Left ventricle myocardium inferior (tissue), 1 donor: Measurements from ENCODE around the gene UBA1. TPM values are rescaled to one million over a fixed set of nuclear protein-coding genes. Genes with fewer than 3 reads are reported as not detected.

ENCODE experiments used
- DNase-seq: peaks from one replicate; pipeline ENCODE4 v3.0.0-alpha.2; 2020
- H3K27ac ChIP-seq: fragments of 200-600 bp; replicated peaks from 2 replicates; pipeline ENCODE4 v1.8.0; 2021
- H3K27me3 ChIP-seq: fragments of 200-600 bp; 2 replicates; pipeline ENCODE4 v1.8.0; 2021; ENCODE audit warnings: low read depth
- H3K36me3 ChIP-seq: fragments of 200-600 bp; 2 replicates; pipeline ENCODE4 v1.8.0; 2021
- H3K4me1 ChIP-seq: fragments of 200-600 bp; 2 replicates; pipeline ENCODE4 v1.8.0; 2021
- H3K4me3 ChIP-seq: fragments of 200-600 bp; 2 replicates; pipeline ENCODE4 v1.8.0; 2021; ENCODE audit warnings: mild to moderate bottlenecking, moderate library complexity
- H3K9me3 ChIP-seq: fragments of 200-600 bp; replicated peaks from 2 replicates; pipeline ENCODE4 v1.8.0; 2021
- CTCF ChIP-seq: fragments of 200-600 bp; IDR thresholded peaks from 2 replicates; pipeline ENCODE4 v1.8.0; 2021; ENCODE audit warnings: antibody characterized with exemption, mild to moderate bottlenecking, borderline replicate concordance
- intact Hi-C: fragments of 100-400 bp; cut with micrococcal nuclease; formaldehyde crosslinking; loops from one replicate; pipeline ENCODE4 v1.11.0; 2022
- total RNA-seq: library from RNA; stranded (reverse); fragmentation: NEBNext Ultra II Directional; extraction: Animal tissue kit (Norgen Biotek cat#: 25700); gene quantifications from one replicate; pipeline ENCODE4 v1.2.1, GENCODE V29; 2021
- donor health status: DM: no; HTN: yes; CAD: no; lungs with severe emphysema.

Gene UBA1
- total RNA-seq, 1 donor from 2014 or later, result 99.8 TPM

- H3K9me3 ChIP-seq, result no peaks in the 10 kb centered on the region
- no peak overlapping the region for H3K27ac ChIP-seq
- no peak overlapping the region for H3K4me3 ChIP-seq
- intact Hi-C loops, result no loop called here
- H3K4me1 ChIP-seq, result no peaks in the 10 kb centered on the region
- no peak for TF ChIP-seq CTCF
- DNase-seq, result no peak
- H3K36me3 ChIP-seq, result peaks cover 14% of the 10 kb centered on the region
- no peaks in the 10 kb centered on the region for H3K27me3 ChIP-seq
Observed at GRCh38 chrX:47158131-47158530, 35.5 kb upstream of the UBA1 start.

- Histone ChIP-seq H3K9me3 (no peaks in the 10 kb centered on the region), H3K27me3 (no peaks in the 10 kb centered on the region), H3K36me3 (peaks cover 14% of the 10 kb centered on the region), H3K4me1 (no peaks in the 10 kb centered on the region), H3K4me3 (no peak overlapping the region), H3K27ac (no peak overlapping the region)
- no peak for DNase-seq
- no peak for TF ChIP-seq CTCF
- intact Hi-C loops, result no loop called here
Observed at GRCh38 chrX:47158781-47159180, 34.8 kb upstream of the UBA1 start.

- no peak for TF ChIP-seq CTCF
- no peak for DNase-seq
- Histone ChIP-seq H3K9me3 (no peaks in the 10 kb centered on the region), H3K36me3 (peaks cover 6% of the 10 kb centered on the region), H3K27me3 (no peaks in the 10 kb centered on the region), H3K4me3 (no peak overlapping the region), H3K4me1 (no peaks in the 10 kb centered on the region), H3K27ac (no peak overlapping the region)
- intact Hi-C loops, result no loop called here
Observed at GRCh38 chrX:47160781-47161180, 32.8 kb upstream of the UBA1 start.

GRCh38 chrX:47162927-47163583 is 30.6 kb upstream of the UBA1 start:
- no peaks in the 10 kb centered on the region for H3K27me3 ChIP-seq
- no peaks in the 10 kb centered on the region for H3K4me1 ChIP-seq
- no peak overlapping the region for H3K27ac ChIP-seq
- H3K9me3 ChIP-seq, result no peaks in the 10 kb centered on the region
- H3K4me3 ChIP-seq, result no peak overlapping the region
- intact Hi-C loops, result no loop called here
- no peak for DNase-seq
- no peaks in the 10 kb centered on the region for H3K36me3 ChIP-seq
- TF ChIP-seq CTCF, result no peak

GRCh38 chrX:47164420-47164819 is 29.2 kb upstream of the UBA1 start:
- intact Hi-C loops, result no loop called here
- TF ChIP-seq CTCF, result no peak
- Histone ChIP-seq H3K4me1 (no peaks in the 10 kb centered on the region), H3K4me3 (no peak overlapping the region), H3K27ac (no peak overlapping the region), H3K9me3 (no peaks in the 10 kb centered on the region), H3K36me3 (no peaks in the 10 kb centered on the region), H3K27me3 (no peaks in the 10 kb centered on the region)
- DNase-seq, result no peak

- Histone ChIP-seq H3K27me3 (no peaks in the 10 kb centered on the region), H3K4me1 (peaks cover 10% of the 10 kb centered on the region), H3K27ac (no peak overlapping the region), H3K4me3 (no peak overlapping the region), H3K9me3 (no peaks in the 10 kb centered on the region), H3K36me3 (no peaks in the 10 kb centered on the region)
- DNase-seq, result no peak
- no peak for TF ChIP-seq CTCF
- intact Hi-C loops, result no loop called here
Observed at GRCh38 chrX:47166126-47166525, 27.5 kb upstream of the UBA1 start.
